Transverse colon (tissue), 4 donors: Measurements from ENCODE around the gene GPHA2. TPM values are rescaled to one million over a fixed set of nuclear protein-coding genes. Genes with fewer than 3 reads are reported as not detected.
A peak's percentile ranks its signal among the peaks of the same experiment; 100 is the strongest.

Source experiments
- DNase-seq: peaks from one replicate; pipeline ENCODE4 v3.0.0-alpha.2; 2019
- H3K27ac ChIP-seq, 4 donors: fragments of 200-600 bp; sonication (generic); 2 replicates each; pipeline ENCODE4 v1.5.1; 2016 to 2018; ENCODE audit warnings: inconsistent platforms in 4 of 4
- H3K27me3 ChIP-seq: fragments of 200-600 bp; sonication (generic); 2 replicates; pipeline ENCODE4 v1.5.1; 2017; ENCODE audit warnings: inconsistent platforms
- H3K36me3 ChIP-seq, 4 donors: fragments of 200-600 bp; sonication (generic); 2 replicates each; pipeline ENCODE4 v1.5.1; 2017 to 2019; ENCODE audit warnings: inconsistent platforms in 4 of 4
- H3K4me1 ChIP-seq, 4 donors: fragments of 200-600 bp; sonication (generic); 2 replicates each; pipeline ENCODE4 v1.5.1; 2017 to 2020; ENCODE audit warnings: inconsistent platforms in 4 of 4
- H3K4me3 ChIP-seq, 4 donors: fragments of 200-600 bp; sonication (generic); 1 replicate in 1 of 4; 2 replicates in 3 of 4; pipeline versions ENCODE4 v1.5.1 to v1.6.1; 2017 to 2019; ENCODE audit warnings: inconsistent platforms in 4 of 4
- H3K9me3 ChIP-seq, 2 donors: fragments of 200-600 bp; sonication (generic); 2 replicates each; pipeline ENCODE4 v1.5.1; 2017 to 2019; ENCODE audit warnings: inconsistent platforms in 2 of 2
- EP300 ChIP-seq: sonication (generic); formaldehyde crosslinking; IDR thresholded peaks from one replicate; pipeline ENCODE4 v1.6.1; 2017; ENCODE audit warnings: antibody characterized with exemption, low read depth
- POLR2A ChIP-seq: fragments of 450-650 bp; IDR thresholded peaks from one replicate; pipeline ENCODE4 v1.6.1; 2016; ENCODE audit warnings: antibody characterized with exemption, mild to moderate bottlenecking, moderate library complexity
- POLR2AphosphoS5 ChIP-seq, 3 donors: sonication (generic); formaldehyde crosslinking; IDR thresholded peaks; one replicate each; pipeline ENCODE4 v1.6.1; 2016; ENCODE audit warnings: antibody characterized with exemption in 3 of 3
- WGBS, 2 donors: methylation state at CpG; one replicate each; pipeline ENCODE4 v1.1.5; 2018; ENCODE audit warnings: low coverage in 1 of 2; 5-methylcytosine and 5-hydroxymethylcytosine counted together
- in situ Hi-C, 4 donors: fragments of 200-750 bp; cut with MboI; loops; one replicate each; pipeline versions ENCODE4 v1.15.0 to v1.15.1; 2017; ENCODE audit warnings: low sequenced_read_pairs in 3 of 4, low pct_ligation_motif_present in 1 of 4, low pct_unique_long_range_greater_than_20kb in 1 of 4
- intact Hi-C: fragments of 100-400 bp; cut with DNase I; formaldehyde crosslinking; loops from one replicate; pipeline ENCODE4 v1.15.1; 2023; ENCODE audit warnings: low total_unique reads
- total RNA-seq, 4 donors: library from RNA; depleted of rRNA; stranded (reverse); fragments of >200 nt; gene quantifications; one replicate each; pipeline ENCODE4 v1.1.0, GENCODE V29; 2016
- TF ChIP-seq, protein P1 (sequence below), 5 experiments: fragments of 200-600 bp in 3 of 5; fragments of 450-650 bp in 2 of 5; sonication (generic) in 3 of 5; IDR thresholded peaks; 1 replicate in 2 of 5; 2 replicates in 3 of 5; pipeline ENCODE4 v1.5.1; 2016 to 2017; ENCODE audit warnings: antibody characterized with exemption in 5 of 5, inconsistent platforms in 3 of 5, mild to moderate bottlenecking in 2 of 5, moderate library complexity in 1 of 5

Gene GPHA2
- total RNA-seq, 4 donors from 2014 or later = 6.0 TPM; not detected in 3

DNA sequence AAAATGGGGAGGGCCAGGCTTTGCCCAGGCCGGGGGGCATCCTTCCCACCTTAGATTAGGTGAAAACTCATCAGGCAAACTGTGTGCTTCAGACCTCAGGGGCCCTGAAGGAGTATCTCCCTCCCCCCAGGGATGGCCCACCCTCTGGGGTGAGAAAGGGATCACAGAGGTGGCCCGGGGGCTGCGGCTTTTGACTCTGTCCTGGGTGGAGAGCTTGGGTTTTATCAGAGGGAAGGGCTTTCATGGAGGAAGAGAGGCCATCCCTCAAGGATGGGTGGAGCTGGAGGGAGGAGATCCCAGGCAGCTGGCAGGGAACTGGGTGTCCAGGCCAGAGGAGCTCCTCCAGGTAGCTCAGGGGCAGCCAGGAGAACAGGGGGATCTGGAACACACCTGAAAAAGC is 14.3 kb downstream of the GPHA2 start:
- Histone ChIP-seq H3K36me3 (no peaks in the 10 kb centered on the region), H3K27me3 (no peaks in the 10 kb centered on the region), H3K27ac (no peak overlapping the region), H3K4me3 (no peak overlapping the region), H3K9me3 (no peaks in the 10 kb centered on the region), H3K4me1 (peaks cover 13 to 38% (median 32%) of the 10 kb centered on the region in 4 donors)
- TF ChIP-seq POLR2A (no peak), EP300 (no peak), POLR2AphosphoS5 (IDR thresholded peaks at IDR 0.05) (no peak)
- TF ChIP-seq, protein P1, sequence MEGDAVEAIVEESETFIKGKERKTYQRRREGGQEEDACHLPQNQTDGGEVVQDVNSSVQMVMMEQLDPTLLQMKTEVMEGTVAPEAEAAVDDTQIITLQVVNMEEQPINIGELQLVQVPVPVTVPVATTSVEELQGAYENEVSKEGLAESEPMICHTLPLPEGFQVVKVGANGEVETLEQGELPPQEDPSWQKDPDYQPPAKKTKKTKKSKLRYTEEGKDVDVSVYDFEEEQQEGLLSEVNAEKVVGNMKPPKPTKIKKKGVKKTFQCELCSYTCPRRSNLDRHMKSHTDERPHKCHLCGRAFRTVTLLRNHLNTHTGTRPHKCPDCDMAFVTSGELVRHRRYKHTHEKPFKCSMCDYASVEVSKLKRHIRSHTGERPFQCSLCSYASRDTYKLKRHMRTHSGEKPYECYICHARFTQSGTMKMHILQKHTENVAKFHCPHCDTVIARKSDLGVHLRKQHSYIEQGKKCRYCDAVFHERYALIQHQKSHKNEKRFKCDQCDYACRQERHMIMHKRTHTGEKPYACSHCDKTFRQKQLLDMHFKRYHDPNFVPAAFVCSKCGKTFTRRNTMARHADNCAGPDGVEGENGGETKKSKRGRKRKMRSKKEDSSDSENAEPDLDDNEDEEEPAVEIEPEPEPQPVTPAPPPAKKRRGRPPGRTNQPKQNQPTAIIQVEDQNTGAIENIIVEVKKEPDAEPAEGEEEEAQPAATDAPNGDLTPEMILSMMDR (IDR thresholded peaks at IDR 0.05) = no peak
- in situ Hi-C loops = no loop called here
- DNase-seq = no peak
- intact Hi-C loops = no loop called here
- 30% methylated on average over 2 of the region's 3 CpGs; no CpG with 5 or more reads in 1 of the 2 donors for WGBS, 2 donors

DNA sequence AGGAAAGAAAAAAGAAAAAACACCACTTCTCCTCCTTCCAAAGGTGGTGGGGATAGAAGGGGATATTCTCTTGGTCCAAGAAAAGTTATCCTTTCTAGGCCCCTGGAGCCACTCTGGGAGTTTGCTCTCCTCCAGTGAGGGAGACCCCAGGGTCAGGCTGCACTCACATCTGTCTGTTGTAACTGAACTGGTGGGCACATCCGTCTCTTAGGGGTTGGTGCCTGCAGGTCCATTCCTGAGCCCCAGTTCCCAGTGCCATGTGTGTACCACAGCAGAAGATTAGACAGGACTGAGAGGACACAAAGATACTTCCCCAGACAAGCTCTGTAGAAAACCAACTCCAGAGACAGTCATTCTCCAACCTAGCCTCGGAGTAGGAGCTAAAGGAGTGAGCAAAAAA is 15.6 kb downstream of the GPHA2 start:
- DNase-seq = no peak
- Histone ChIP-seq H3K4me3 (no peak overlapping the region), H3K27ac (no peak overlapping the region), H3K4me1 (peaks cover 14 to 38% (median 33%) of the 10 kb centered on the region in 4 donors), H3K36me3 (no peaks in the 10 kb centered on the region), H3K9me3 (no peaks in the 10 kb centered on the region), H3K27me3 (no peaks in the 10 kb centered on the region)
- no peak for TF ChIP-seq POLR2AphosphoS5 (IDR thresholded peaks at IDR 0.05)
- TF ChIP-seq POLR2A = no peak
- TF ChIP-seq EP300 = no peak
- TF ChIP-seq, protein P1 (IDR thresholded peaks at IDR 0.05) = no peak
- 88% methylated on average over 2 of the region's 2 CpGs; no CpG with 5 or more reads in 1 of the 2 donors for WGBS, 2 donors
- intact Hi-C loops (no loop called here), in situ Hi-C loops (no loop called here)

DNA sequence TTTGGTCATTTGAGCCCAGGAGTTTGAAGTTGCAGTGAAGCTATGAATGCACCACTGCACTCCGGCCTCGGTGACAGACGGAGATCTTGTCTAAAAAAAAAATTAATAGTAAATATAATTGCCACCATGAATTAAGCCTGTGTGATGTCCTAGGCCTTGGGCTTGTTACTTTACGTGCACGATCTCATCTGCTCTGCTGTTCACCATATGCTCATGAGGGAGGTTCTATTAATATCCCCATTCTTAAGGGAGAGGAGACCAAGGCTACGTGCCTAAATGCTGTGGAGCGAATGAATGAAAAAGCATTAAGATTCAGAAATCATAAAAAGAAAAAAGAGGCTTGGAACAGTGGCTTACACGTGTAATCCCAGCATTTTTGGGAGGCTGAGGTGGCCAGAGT is 16.1 kb downstream of the GPHA2 start:
- peaks cover 14 to 35% (median 32%) of the 10 kb centered on the region in 4 donors for H3K4me1 ChIP-seq
- DNase-seq = no peak
- in situ Hi-C loops (no loop called here), intact Hi-C loops (no loop called here)
- 84 to 95% methylated on average over 7 to 8 of the region's 8 CpGs for WGBS, 2 donors
- H3K9me3 ChIP-seq = no peaks in the 10 kb centered on the region
- H3K4me3 ChIP-seq = no peak overlapping the region
- TF ChIP-seq, protein P1 (IDR thresholded peaks at IDR 0.05) = no peak
- TF ChIP-seq POLR2A (no peak), EP300 (no peak), POLR2AphosphoS5 (IDR thresholded peaks at IDR 0.05) (no peak)
- H3K36me3 ChIP-seq = no peaks in the 10 kb centered on the region
- H3K27me3 ChIP-seq = no peaks in the 10 kb centered on the region
- H3K27ac ChIP-seq = no peak overlapping the region

DNA sequence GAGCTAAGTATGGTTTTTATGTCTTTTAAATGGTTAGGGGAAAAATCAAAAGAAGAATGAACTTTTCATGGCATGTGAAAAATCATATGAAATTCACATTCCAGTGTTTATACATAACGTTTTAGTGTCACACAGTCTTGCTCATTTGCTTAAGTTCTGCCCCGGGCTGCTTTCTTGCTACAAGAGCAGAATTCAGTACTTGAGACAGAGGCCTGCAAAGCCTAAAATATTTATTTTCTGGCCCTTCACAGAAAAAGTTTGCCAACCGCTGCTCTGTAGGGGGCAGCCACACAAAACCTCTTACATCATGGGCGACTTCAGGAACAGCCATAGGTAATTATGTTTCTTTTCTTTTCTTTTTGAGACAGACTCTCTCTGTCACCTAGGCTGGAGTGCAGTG is 17.7 kb downstream of the GPHA2 start:
- no peaks in the 10 kb centered on the region for H3K27me3 ChIP-seq
- DNase-seq = no peak
- intact Hi-C loops (no loop called here), in situ Hi-C loops (no loop called here)
- peaks cover 0 to 11% (median 1%) of the 10 kb centered on the region in 4 donors for H3K36me3 ChIP-seq
- peak overlapping the region in 3 of 4 donors; percentile 33 to 92 (median 37) for H3K4me3 ChIP-seq
- H3K4me1 ChIP-seq = peaks cover 14 to 27% (median 24%) of the 10 kb centered on the region in 4 donors
- WGBS, 2 donors = 6 to 15% methylated on average over 3 to 4 of the region's 4 CpGs
- H3K9me3 ChIP-seq = no peaks in the 10 kb centered on the region
- TF ChIP-seq POLR2AphosphoS5 (IDR thresholded peaks at IDR 0.05) (no peak), POLR2A (no peak), EP300 (no peak)
- TF ChIP-seq, protein P1 (IDR thresholded peaks at IDR 0.05) = peak in 1 of 5 experiments; percentile 8
- peak overlapping the region; percentile 85 to 88 (median 87) for H3K27ac ChIP-seq
